Coronary artery (tissue), 2 donors: Measurements from ENCODE around the gene ZNF816.
A peak's percentile ranks its signal among the peaks of the same experiment; 100 is the strongest.
"Not testable (repeated sequence)": the region's sequence is repeated elsewhere in the genome, so short reads cannot be mapped to it uniquely, and the experiment has no call there.

Source experiments
- DNase-seq: peaks from one replicate; pipeline ENCODE4 v3.0.0-alpha.2; 2017; ENCODE audit warnings: low spot score
- H3K27ac ChIP-seq, 2 donors: fragments of 200-600 bp; sonication (generic); one replicate each; pipeline ENCODE4 v1.5.1; 2016 to 2019
- H3K4me3 ChIP-seq: fragments of 200-600 bp; sonication (generic); 2 replicates; pipeline ENCODE4 v1.5.1; 2016; ENCODE audit warnings: mild to moderate bottlenecking, moderate library complexity
- CTCF ChIP-seq: fragments of 200-600 bp; sonication (generic); IDR thresholded peaks from one replicate; pipeline ENCODE4 v1.5.1; 2019; ENCODE audit warnings: antibody characterized with exemption

The ZNF816 gene

GRCh38 chr19:52923778-52924593 is 38.7 kb downstream of the ZNF816 start:
- Histone ChIP-seq H3K4me3 (peak overlapping the region; percentile 75), H3K27ac (peak overlapping the region; percentile 44 to 85)
- TF ChIP-seq CTCF, result no peak
- DNase-seq, result no peak

GRCh38 chr19:52922841-52923777 is 39.6 kb downstream of the ZNF816 start, which contains the start of gene ZNF888:
TSS of gene ZNF888 (minus strand) at chr19:52923428. CDS start at chr19:52917873, 5,555 bp downstream.
- peak; percentile 93 for DNase-seq
- Histone ChIP-seq H3K4me3 (peak within 1 kb of the TSS; percentile 75), H3K27ac (peak within 1 kb of the TSS; percentile 44 to 85)
- no peak for TF ChIP-seq CTCF

GRCh38 chr19:52917531-52917930 is 45.1 kb downstream of the ZNF816 start:
- TF ChIP-seq CTCF, result no peak
- no peak for DNase-seq
- H3K4me3 ChIP-seq, result no peak overlapping the region
- H3K27ac ChIP-seq, result no peak overlapping the region

- no peak for TF ChIP-seq CTCF
- no peak for DNase-seq
- no peak overlapping the region for H3K27ac ChIP-seq
- H3K4me3 ChIP-seq, result no peak overlapping the region
Measured at GRCh38 chr19:52910648-52911047, 52.0 kb downstream of the ZNF816 start.

- not testable (repeated sequence) for DNase-seq, H3K27ac ChIP-seq, H3K4me3 ChIP-seq
Measured at GRCh38 chr19:52904052-52904780, 58.5 kb downstream of the ZNF816 start.

- no peak for TF ChIP-seq CTCF
- Histone ChIP-seq H3K27ac (no peak overlapping the region), H3K4me3 (no peak overlapping the region)
- DNase-seq, result no peak
Measured at GRCh38 chr19:52901842-52902241, 60.8 kb downstream of the ZNF816 start.
